ENCODE data around the gene RFXAP.

DNA sequence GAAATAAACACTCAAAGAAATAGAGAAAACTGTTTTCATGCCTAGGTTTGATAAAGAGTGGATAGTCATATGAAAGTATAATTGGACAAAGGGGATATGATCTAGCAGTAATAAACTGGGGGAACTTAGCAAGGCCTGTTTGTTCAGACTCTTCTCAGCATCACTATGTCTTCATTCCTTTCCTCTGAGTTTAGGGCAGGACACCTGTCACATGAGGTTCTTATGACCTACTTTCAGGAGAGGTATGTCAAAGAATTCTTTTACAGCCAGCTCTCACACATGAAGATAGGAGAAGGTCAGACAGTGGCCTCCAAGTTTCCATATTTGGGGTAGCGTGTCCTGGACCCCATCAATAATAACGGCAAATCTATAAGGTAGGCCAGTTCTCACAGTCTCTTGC lies 11.4 kb upstream of the RFXAP start:
- no peak for TF ChIP-seq GATA1 (IDR thresholded peaks at IDR 0.05; ENCODE audit: low read depth, low read length)
- no peak for TF ChIP-seq POLR2A (IDR thresholded peaks at IDR 0.05; ENCODE audit: low read length)
